Breast epithelium (tissue), 3 donors: ENCODE measurements around the gene AGPAT3.

ENCODE experiments used
- POLR2A ChIP-seq: fragments of 450-650 bp; IDR thresholded peaks from one replicate; pipeline ENCODE4 v1.6.1; 2016; ENCODE audit warnings: antibody characterized with exemption, mild to moderate bottlenecking, moderate library complexity
- POLR2AphosphoS5 ChIP-seq, 3 donors: sonication (generic); formaldehyde crosslinking; IDR thresholded peaks; one replicate each; pipeline ENCODE4 v1.6.1; 2017; ENCODE audit warnings: antibody characterized with exemption in 3 of 3
- TF ChIP-seq, protein P1 (sequence below), 3 donors: fragments of 450-650 bp; IDR thresholded peaks; one replicate each; pipeline ENCODE4 v1.5.1; 2016 to 2017; ENCODE audit warnings: antibody characterized with exemption in 3 of 3, mild to moderate bottlenecking in 3 of 3, moderate library complexity in 3 of 3

DNA sequence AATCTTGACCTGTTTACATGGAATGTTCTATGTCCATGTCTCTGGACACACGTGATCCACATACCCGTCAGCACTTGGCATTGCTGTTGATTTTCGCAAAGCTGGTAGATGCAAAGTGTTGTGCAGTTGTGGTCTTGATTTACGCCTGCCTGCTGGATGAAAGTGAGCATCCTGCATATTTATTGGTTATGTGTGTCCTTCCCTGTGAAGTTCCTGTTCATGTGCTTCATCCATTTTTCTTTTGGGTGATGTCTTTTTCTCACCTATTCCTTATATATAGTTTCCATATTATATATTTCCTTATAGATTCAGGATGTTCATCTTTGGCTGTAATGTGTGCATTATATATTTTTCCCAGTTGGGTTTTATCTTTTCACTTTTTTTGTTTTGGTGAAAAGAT lies 6.5 kb downstream of the AGPAT3 start:
- TF ChIP-seq, protein P1, sequence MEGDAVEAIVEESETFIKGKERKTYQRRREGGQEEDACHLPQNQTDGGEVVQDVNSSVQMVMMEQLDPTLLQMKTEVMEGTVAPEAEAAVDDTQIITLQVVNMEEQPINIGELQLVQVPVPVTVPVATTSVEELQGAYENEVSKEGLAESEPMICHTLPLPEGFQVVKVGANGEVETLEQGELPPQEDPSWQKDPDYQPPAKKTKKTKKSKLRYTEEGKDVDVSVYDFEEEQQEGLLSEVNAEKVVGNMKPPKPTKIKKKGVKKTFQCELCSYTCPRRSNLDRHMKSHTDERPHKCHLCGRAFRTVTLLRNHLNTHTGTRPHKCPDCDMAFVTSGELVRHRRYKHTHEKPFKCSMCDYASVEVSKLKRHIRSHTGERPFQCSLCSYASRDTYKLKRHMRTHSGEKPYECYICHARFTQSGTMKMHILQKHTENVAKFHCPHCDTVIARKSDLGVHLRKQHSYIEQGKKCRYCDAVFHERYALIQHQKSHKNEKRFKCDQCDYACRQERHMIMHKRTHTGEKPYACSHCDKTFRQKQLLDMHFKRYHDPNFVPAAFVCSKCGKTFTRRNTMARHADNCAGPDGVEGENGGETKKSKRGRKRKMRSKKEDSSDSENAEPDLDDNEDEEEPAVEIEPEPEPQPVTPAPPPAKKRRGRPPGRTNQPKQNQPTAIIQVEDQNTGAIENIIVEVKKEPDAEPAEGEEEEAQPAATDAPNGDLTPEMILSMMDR (IDR thresholded peaks at IDR 0.05) = no peak
- TF ChIP-seq POLR2A = no peak
- no peak for TF ChIP-seq POLR2AphosphoS5 (IDR thresholded peaks at IDR 0.05)
